K562 (cell line): ENCODE measurements around the gene MYO5C. TPM values are rescaled to one million over a fixed set of nuclear protein-coding genes. Genes with fewer than 3 reads are reported as not detected.

Experiments
- ATAC-seq: fragments of 200-7000 bp; cut with Tn5 transposase; 3 replicates; pipeline ENCODE4 v1.9.1; 2020; ENCODE audit warnings: moderate library complexity
- BruUV-seq: library from RNA; stranded (reverse); fragments of 400-500 nt; replicated peaks from 2 replicates; lab custom pipeline; 2021; lab: Mats Ljungman, UMichigan
- CTCF ChIA-PET: fragments of 300-600 bp; formaldehyde crosslinking; extraction: SDS; loops from one replicate; lab custom pipeline; 2021; ENCODE audit warnings: low intra/inter-chr PET ratio; lab: Yijun Ruan, JAX
- POLR2A ChIA-PET: fragments of 300-600, 350-650 bp; sonication (Branson Sonifier 250); formaldehyde crosslinking; extraction: SDS; loops from one replicate; lab custom pipeline; 2021; ENCODE audit warnings: antibody characterized with exemption, inconsistent platforms; lab: Yijun Ruan, JAX
- DNase-seq, 4 experiments: peaks; one replicate each; pipeline versions ENCODE4 v3.0.0 to v3.0.0-alpha.2; 2011 to 2018; ENCODE audit warnings: low spot score in 3 of 4, mixed read lengths in 3 of 4; ENCODE audit errors: extremely low read depth in 1 of 4
- FAIRE-seq: peaks from 2 replicates; lab custom pipeline; 2011; peaks lifted over from hg19 to GRCh38; lab: Jason Lieb, UNC
- H2AFZ ChIP-seq: 2 replicates; pipeline ENCODE4 v1.6.0; 2011; ENCODE audit warnings: low read depth, low read length, control low read depth, inconsistent platforms
- H3K27ac ChIP-seq: fragments of 200-600 bp; 3 replicates; pipeline ENCODE4 v1.8.0; 2011; ENCODE audit warnings: low read depth, mild to moderate bottlenecking, control low read depth, inconsistent platforms, low read length, moderate library complexity, mixed read lengths; ENCODE audit errors: extremely low read depth
- H3K27me3 ChIP-seq, 2 experiments: fragments of 300-600 bp in 1 of 2; 2 replicates in 1 of 2; 3 replicates in 1 of 2; pipeline versions ENCODE4 v1.6.0 to v1.8.0; 2011; ENCODE audit warnings: inconsistent platforms in 2 of 2, low read length in 2 of 2, mild to moderate bottlenecking in 1 of 2, mixed read lengths in 1 of 2, moderate library complexity in 1 of 2; ENCODE audit not compliant: control insufficient read depth in 2 of 2, insufficient read depth in 2 of 2
- H3K36me3 ChIP-seq: fragments of 300-600 bp; 3 replicates; pipeline ENCODE4 v1.8.0; 2011; ENCODE audit warnings: mild to moderate bottlenecking, low read length, inconsistent platforms; ENCODE audit not compliant: control insufficient read depth, insufficient read depth
- H3K4me1 ChIP-seq, 2 experiments: fragments of 200-600 bp in 1 of 2; replicated peaks in 1 of 2; 2 replicates in 1 of 2; 3 replicates in 1 of 2; pipeline versions ENCODE4 v1.5.1 to v1.8.0; 2011; ENCODE audit warnings: inconsistent platforms in 2 of 2, low read length in 2 of 2, mild to moderate bottlenecking in 1 of 2, mixed read lengths in 1 of 2, moderate library complexity in 1 of 2; ENCODE audit not compliant: control insufficient read depth in 2 of 2, insufficient read depth in 2 of 2
- H3K4me2 ChIP-seq: 2 replicates; pipeline ENCODE4 v1.6.1; 2011; ENCODE audit warnings: low read length, control low read depth, inconsistent platforms, mixed read lengths; ENCODE audit not compliant: insufficient read depth
- H3K4me3 ChIP-seq: fragments of 200-600 bp; sonication (generic), shearing (Covaris generic); 2 replicates; pipeline ENCODE4 v1.5.1; 2016; ENCODE audit warnings: control low read depth, inconsistent platforms
- H3K79me2 ChIP-seq: fragments of 200-600 bp; 3 replicates; pipeline ENCODE4 v1.8.0; 2011; ENCODE audit warnings: low read length, inconsistent platforms; ENCODE audit not compliant: control insufficient read depth, insufficient read depth
- H3K9ac ChIP-seq, 2 experiments: 2 replicates each; pipeline versions ENCODE4 v1.6.0 to v1.6.1; 2011; ENCODE audit warnings: low read depth in 2 of 2, low read length in 2 of 2, control low read depth in 1 of 2, inconsistent platforms in 1 of 2, mild to moderate bottlenecking in 1 of 2, mixed read lengths in 1 of 2; ENCODE audit not compliant: insufficient read depth in 1 of 2
- H3K9me1 ChIP-seq: one replicate; pipeline ENCODE4 v1.6.0; 2011; ENCODE audit warnings: inconsistent platforms, mild to moderate bottlenecking, low read length, moderate library complexity; ENCODE audit not compliant: control insufficient read depth, insufficient read depth
- H3K9me3 ChIP-seq: replicated peaks from 2 replicates; pipeline ENCODE4 v1.5.1; 2011; ENCODE audit warnings: low read depth, low read length, inconsistent platforms; ENCODE audit not compliant: control insufficient read depth, insufficient read depth
- H4K20me1 ChIP-seq: replicated peaks from 2 replicates; pipeline ENCODE4 v1.6.1; 2011; ENCODE audit warnings: low read length, inconsistent platforms, mixed read lengths; ENCODE audit not compliant: control insufficient read depth, insufficient read depth
- BCLAF1 ChIP-seq, 2 experiments: fragments of 450-650 bp in 1 of 2; IDR thresholded peaks; 2 replicates each; pipeline ENCODE4 v1.6.1; 2011 to 2017; ENCODE audit warnings: low read depth in 2 of 2, antibody characterized with exemption in 1 of 2, borderline replicate concordance in 1 of 2, low read length in 1 of 2, mild to moderate bottlenecking in 1 of 2, mixed read lengths in 1 of 2; ENCODE audit not compliant: control insufficient read depth in 1 of 2
- CREM ChIP-seq: IDR thresholded peaks from 2 replicates; pipeline ENCODE4 v1.6.1; 2014; ENCODE audit warnings: antibody characterized with exemption, low read depth
- GABPB1 ChIP-seq: sonication (generic); formaldehyde crosslinking; IDR thresholded peaks from 2 replicates; pipeline ENCODE4 v1.8.0; 2022; ENCODE audit warnings: mild to moderate bottlenecking, missing genetic modification reagents
- MAFG ChIP-seq: fragments of 450-650 bp; conservative IDR thresholded peaks from 2 replicates; pipeline ENCODE4 v1.6.1; 2016; ENCODE audit warnings: missing genetic modification characterization, missing compliant biosample characterization
- NCOA6 ChIP-seq: fragments of 450-650 bp; IDR thresholded peaks from 2 replicates; pipeline ENCODE4 v1.6.1; 2017; ENCODE audit warnings: mild to moderate bottlenecking
- NFXL1 ChIP-seq: fragments of 450-650 bp; formaldehyde crosslinking; IDR thresholded peaks from 2 replicates; pipeline ENCODE4 v1.4.0; 2021; ENCODE audit warnings: mild to moderate bottlenecking
- SMARCA4 ChIP-seq: fragments of 450-650 bp; IDR thresholded peaks from 2 replicates; pipeline ENCODE4 v1.6.1; 2016
- STAT6 ChIP-seq: sonication (generic); formaldehyde crosslinking; IDR thresholded peaks from 2 replicates; pipeline ENCODE4 v1.8.1; 2023; ENCODE audit warnings: mild to moderate bottlenecking, missing genetic modification reagents
- SUPT5H ChIP-seq: fragments of 450-650 bp; IDR thresholded peaks from 2 replicates; pipeline ENCODE4 v1.6.1; 2016
- TCF15 ChIP-seq: fragments of 250-450 bp; sonication (Bioruptor Pico); IDR thresholded peaks from 2 replicates; pipeline ENCODE4 v1.8.0; 2022; ENCODE audit warnings: moderate library complexity, mild to moderate bottlenecking, inconsistent platforms
- ZNF124 ChIP-seq: sonication (generic); formaldehyde crosslinking; IDR thresholded peaks from 2 replicates; pipeline ENCODE4 v1.8.1; 2022; ENCODE audit warnings: missing genetic modification reagents
- ZNF217 ChIP-seq: sonication (generic); formaldehyde crosslinking; IDR thresholded peaks from 2 replicates; pipeline ENCODE4 v1.8.0; 2022; ENCODE audit warnings: mild to moderate bottlenecking, missing genetic modification reagents
- WGBS: fragments of 100-300 bp; shearing (Covaris generic); methylation state at CpG from one replicate; pipeline ENCODE4 v1.1.6; 2016; ENCODE audit warnings: low coverage, mixed read lengths; ENCODE audit not compliant: insufficient coverage; ENCODE audit errors: missing lambda C conversion rate; 5-methylcytosine and 5-hydroxymethylcytosine counted together
- in situ Hi-C: fragments of 300-500 bp; cut with MboI; formaldehyde crosslinking; loops from 4 replicates; pipeline ENCODE4 v1.15.0; 2018; ENCODE audit warnings: inconsistent platforms, mixed read lengths
- intact Hi-C: fragments of 100-400 bp; cut with micrococcal nuclease; formaldehyde crosslinking; loops from 2 replicates; pipeline ENCODE4 v1.14.2; 2022
- polyA plus RNA-seq, 8 experiments: library from polyadenylated mRNA; depleted of rRNA in 4 of 8; stranded (reverse) in 5 of 8; unstranded in 3 of 8; fragments of >200 nt; fragmentation: Nextera tagmentation in 2 of 8; fragmentation: Illumina TruSeq in 1 of 8; extraction: Ambion mirVana in 2 of 8; extraction: Trizol in 1 of 8; gene quantifications; 2 replicates each; pipeline versions ENCODE4 v1.2.1 to v1.2.3, GENCODE V29; 2011 to 2014; ENCODE audit warnings: inconsistent platforms in 1 of 8, missing spikeins in 1 of 8
- total RNA-seq, 7 experiments: library from RNA; depleted of rRNA in 6 of 7; stranded (reverse); fragments of >200 nt in 6 of 7; fragmentation: Illumina TruSeq in 2 of 7; extraction: Trizol in 2 of 7; gene quantifications; 2 replicates each; pipeline versions ENCODE4 v1.2.1 to v1.2.3, GENCODE V29; 2011 to 2021; ENCODE audit warnings: low replicate concordance in 1 of 7
- TF ChIP-seq, protein P1 (sequence below): sonication (generic); formaldehyde crosslinking; IDR thresholded peaks from 2 replicates; pipeline ENCODE4 v1.9.0; 2022; ENCODE audit warnings: mild to moderate bottlenecking, missing genetic modification reagents

MYO5C gene
- total and polyA plus RNA-seq, 9 of the 15 experiments (the other 6 are each of a cell fraction or from before 2014, with no cell fraction given): 0.01 to 0.24 TPM; not detected in 7

DNA sequence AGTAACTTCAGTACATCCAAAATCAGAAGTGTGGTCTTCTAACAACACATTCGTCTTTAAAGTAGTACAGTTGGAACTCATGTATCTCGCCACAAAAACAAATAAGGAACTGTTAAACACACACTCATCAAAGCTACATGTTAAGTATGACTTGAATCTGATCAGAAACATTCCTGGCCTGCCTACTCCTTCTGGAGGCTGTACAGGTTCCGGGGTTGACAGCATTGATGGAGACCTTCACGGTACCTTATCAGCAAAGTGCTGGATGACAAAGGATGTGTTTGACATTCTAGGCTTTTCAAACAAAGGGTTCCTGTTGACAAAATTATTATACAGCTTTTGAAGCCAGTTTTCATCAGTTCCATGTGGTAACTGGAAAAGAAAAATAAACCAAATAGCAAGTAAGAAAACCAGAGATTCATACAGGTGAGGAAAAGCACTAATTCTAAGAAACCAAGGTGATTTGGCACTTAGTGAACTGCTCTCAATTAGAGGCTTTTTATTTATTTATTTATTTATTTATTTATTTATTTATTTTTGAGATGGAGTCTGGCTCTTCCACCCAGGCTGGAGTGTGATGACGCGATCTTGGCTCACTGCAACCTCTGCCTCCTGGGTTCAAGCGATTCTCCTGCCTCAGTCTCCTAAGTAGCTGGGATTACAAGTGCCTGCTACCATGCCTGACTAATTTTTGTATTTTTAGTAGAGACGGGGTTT is 44.3 kb downstream of the MYO5C start:
- Histone ChIP-seq H3K4me2 (no peak overlapping the region), H3K4me1 (no peaks in the 10 kb centered on the region; a peak in 1 of 5 replicates), H4K20me1 (peaks cover 4% of the 10 kb centered on the region), H3K9me3 (no peaks in the 10 kb centered on the region), H3K9ac (no peak overlapping the region), H3K4me3 (no peak overlapping the region), H2AFZ (no peak overlapping the region), H3K79me2 (no peaks in the 10 kb centered on the region), H3K27ac (no peak overlapping the region), H3K27me3 (peaks cover 22% of the 10 kb centered on the region in 2 experiments), H3K36me3 (no peaks in the 10 kb centered on the region), H3K9me1 (no peaks in the 10 kb centered on the region)
- FAIRE-seq: no peak
- in situ Hi-C loops (loop anchor here (25.0 kb wide), 1 partner anchor 936 kb away; no protein-coding TSS in a partner anchor), intact Hi-C loops (loop anchor here (10.0 kb wide), 1 partner anchor 213 kb away; no protein-coding TSS in a partner anchor)
- ATAC-seq: no peak
- ChIA-PET CTCF (no interaction called here), POLR2A (no interaction called here)
- DNase-seq: no peak
- TF ChIP-seq BCLAF1 (IDR thresholded peaks at IDR 0.05; ENCODE audit: borderline replicate concordance in 1 of 2, control insufficient read depth in 1 of 2, low read depth in 2 of 2, low read length in 1 of 2) (no peak), NCOA6 (no peak), CREM (no peak), ZNF124 (CRISPR knock-in tag) (no peak), SMARCA4 (no peak), NFXL1 (CRISPR knock-in tag) (no peak), TCF15 (CRISPR knock-in tag) (no peak), GABPB1 (CRISPR knock-in tag) (no peak), ZNF217 (no peak), STAT6 (no peak), SUPT5H (no peak), MAFG (tag) (no peak)
- TF ChIP-seq, protein P1, sequence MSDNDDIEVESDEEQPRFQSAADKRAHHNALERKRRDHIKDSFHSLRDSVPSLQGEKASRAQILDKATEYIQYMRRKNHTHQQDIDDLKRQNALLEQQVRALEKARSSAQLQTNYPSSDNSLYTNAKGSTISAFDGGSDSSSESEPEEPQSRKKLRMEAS (CRISPR knock-in tag): no peak
- WGBS: under 1% methylated on average over 8 of the region's 8 CpGs
- no TSS peak for BruUV-seq
